Activated T-helper 17 cell treated with anti-CD3 and anti-CD28 coated beads, Interleukin-2, amount 50 U/mL, for 72 hours (primary cell): Measurements from ENCODE around the gene ZNF717. TPM values are rescaled to one million over a fixed set of nuclear protein-coding genes. Genes with fewer than 3 reads are reported as not detected.

ENCODE experiments used
- ATAC-seq: fragments of 150-1000 bp; cut with Tn5 transposase; replicated peaks from 2 replicates; pipeline ENCODE4 v1.10.0; 2021; ENCODE audit warnings: mild to moderate bottlenecking, moderate library complexity
- H3K27ac Mint-ChIP-seq: one replicate; pipeline ENCODE4 v1.8.0; 2022; ENCODE audit warnings: mixed read lengths
- H3K27me3 Mint-ChIP-seq: one replicate; pipeline ENCODE4 v1.8.0; 2022; ENCODE audit warnings: mixed read lengths
- H3K36me3 Mint-ChIP-seq: one replicate; pipeline ENCODE4 v1.8.0; 2022; ENCODE audit warnings: low read depth, mild to moderate bottlenecking, mixed read lengths
- H3K4me1 Mint-ChIP-seq: one replicate; pipeline ENCODE4 v1.8.0; 2022; ENCODE audit warnings: mixed read lengths
- H3K4me3 Mint-ChIP-seq: one replicate; pipeline ENCODE4 v1.8.0; 2022; ENCODE audit warnings: mild to moderate bottlenecking, mixed read lengths
- H3K9me3 Mint-ChIP-seq: one replicate; pipeline ENCODE4 v1.8.0; 2022; ENCODE audit warnings: mixed read lengths
- total RNA-seq, 2 donors: library from RNA; stranded (reverse); gene quantifications; one replicate each; pipeline ENCODE4 v1.2.3, GENCODE V29; 2022

The ZNF717 gene
- total RNA-seq, 2 donors from 2014 or later = 8.3 to 15.9 TPM

DNA sequence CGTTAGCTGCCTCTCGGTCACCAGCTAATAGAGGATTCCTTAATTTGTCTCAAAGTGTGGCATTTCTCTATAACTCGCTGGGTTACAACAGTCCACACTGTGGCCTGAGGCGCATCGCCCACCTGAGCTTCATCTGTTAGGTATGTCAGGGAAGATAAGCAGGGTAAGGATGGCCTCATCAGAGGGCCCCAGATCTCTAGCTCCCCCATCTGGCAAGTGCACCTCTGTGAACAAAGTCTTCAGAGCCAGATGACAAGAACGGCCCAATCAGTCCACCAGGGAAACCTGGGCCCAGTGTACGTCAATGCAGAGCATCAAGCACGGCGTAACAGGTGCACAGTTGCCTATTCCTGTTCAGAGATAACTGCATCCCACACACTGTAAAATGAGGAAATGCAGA lies 98.0 kb downstream of the ZNF717 start:
- no peak overlapping the region for H3K4me3 Mint-ChIP-seq
- H3K36me3 Mint-ChIP-seq = no peaks in the 10 kb centered on the region
- no peaks in the 10 kb centered on the region for H3K27me3 Mint-ChIP-seq
- H3K4me1 Mint-ChIP-seq = no peaks in the 10 kb centered on the region
- no peak overlapping the region for H3K27ac Mint-ChIP-seq
- no peak for ATAC-seq
- H3K9me3 Mint-ChIP-seq = peaks cover 13% of the 10 kb centered on the region

Other genes with a start within 250 kb of the ZNF717 start
- gene FRG2C, start 121.2 kb downstream of the ZNF717 start, total RNA-seq = not detected